OCI-LY1 (cell line): ENCODE results near the gene MYMX.

Experiments used
- H2AFZ ChIP-seq: fragments of 200-600 bp; sonication (generic), shearing (Covaris generic); 2 replicates; pipeline ENCODE4 v1.6.0; 2014; ENCODE audit warnings: antibody characterized with exemption, mild to moderate bottlenecking, low read length
- H3F3A ChIP-seq: fragments of 200-600 bp; sonication (generic), shearing (Covaris generic); 2 replicates; pipeline ENCODE4 v1.6.0; 2014; ENCODE audit warnings: mild to moderate bottlenecking, antibody characterized with exemption, low read length, moderate library complexity; ENCODE audit not compliant: insufficient read depth
- H3K27ac ChIP-seq: fragments of 200-600 bp; sonication (generic); 2 replicates; pipeline ENCODE4 v1.5.1; 2014; ENCODE audit warnings: low read length, mixed run types, mild to moderate bottlenecking, low read depth; ENCODE audit not compliant: poor library complexity, severe bottlenecking
- H3K27me3 ChIP-seq: fragments of 200-600 bp; sonication (generic); 2 replicates; pipeline ENCODE4 v1.6.0; 2014; ENCODE audit warnings: antibody characterized with exemption, mild to moderate bottlenecking, low read length, moderate library complexity; ENCODE audit not compliant: insufficient read depth
- H3K36me3 ChIP-seq: fragments of 200-600 bp; sonication (generic); 2 replicates; pipeline ENCODE4 v1.6.1; 2014; ENCODE audit warnings: mild to moderate bottlenecking, antibody characterized with exemption, low read length, moderate library complexity, mixed read lengths; ENCODE audit not compliant: insufficient read depth
- H3K4me1 ChIP-seq: fragments of 200-600 bp; sonication (generic); 2 replicates; pipeline ENCODE4 v1.5.1; 2014; ENCODE audit warnings: mild to moderate bottlenecking, low read length, moderate library complexity; ENCODE audit not compliant: insufficient read depth, severe bottlenecking
- H3K4me2 ChIP-seq: fragments of 200-600 bp; sonication (generic), shearing (Covaris generic); 2 replicates; pipeline ENCODE4 v1.6.1; 2014; ENCODE audit warnings: low read length
- H3K4me3 ChIP-seq: fragments of 200-600 bp; sonication (generic); 2 replicates; pipeline ENCODE4 v1.5.1; 2014; ENCODE audit warnings: low read length, low read depth, mild to moderate bottlenecking, mixed read lengths; ENCODE audit not compliant: poor library complexity, severe bottlenecking
- H3K79me2 ChIP-seq: fragments of 200-600 bp; shearing (Covaris generic); 2 replicates; pipeline ENCODE4 v1.6.1; 2016; ENCODE audit warnings: mixed run types, low read length, mixed read lengths; ENCODE audit not compliant: insufficient read depth
- H3K9ac ChIP-seq: fragments of 200-600 bp; sonication (generic), shearing (Covaris generic); 2 replicates; pipeline ENCODE4 v1.6.1; 2014; ENCODE audit warnings: mild to moderate bottlenecking, low read length, mixed read lengths
- H3K9me2 ChIP-seq: fragments of 200-600 bp; sonication (generic), shearing (Covaris generic); 2 replicates; pipeline ENCODE4 v1.6.1; 2014; ENCODE audit warnings: low read depth, mild to moderate bottlenecking, low read length, mixed read lengths
- H3K9me3 ChIP-seq: fragments of 200-600 bp; shearing (Covaris generic); 2 replicates; pipeline ENCODE4 v1.6.1; 2014; ENCODE audit warnings: low read length, mixed read lengths
- H4K20me1 ChIP-seq: fragments of 200-600 bp; sonication (generic), shearing (Covaris generic); 2 replicates; pipeline ENCODE4 v1.6.0; 2016; ENCODE audit warnings: mild to moderate bottlenecking, low read length; ENCODE audit not compliant: insufficient read depth
- EZH2 ChIP-seq: fragments of 200-600 bp; sonication (generic), shearing (Covaris generic); IDR thresholded peaks from 2 replicates; pipeline ENCODE4 v1.8.0; 2017; ENCODE audit warnings: borderline replicate concordance, mixed run types, mild to moderate bottlenecking, antibody characterized with exemption, low read length, moderate library complexity, mixed read lengths
- TF ChIP-seq, protein P1 (sequence below): fragments of 200-600 bp; sonication (generic), shearing (Covaris generic); IDR thresholded peaks from 2 replicates; pipeline ENCODE4 v1.5.1; 2017; ENCODE audit warnings: mild to moderate bottlenecking, antibody characterized with exemption, low read length, moderate library complexity, mixed read lengths

MYMX gene

DNA sequence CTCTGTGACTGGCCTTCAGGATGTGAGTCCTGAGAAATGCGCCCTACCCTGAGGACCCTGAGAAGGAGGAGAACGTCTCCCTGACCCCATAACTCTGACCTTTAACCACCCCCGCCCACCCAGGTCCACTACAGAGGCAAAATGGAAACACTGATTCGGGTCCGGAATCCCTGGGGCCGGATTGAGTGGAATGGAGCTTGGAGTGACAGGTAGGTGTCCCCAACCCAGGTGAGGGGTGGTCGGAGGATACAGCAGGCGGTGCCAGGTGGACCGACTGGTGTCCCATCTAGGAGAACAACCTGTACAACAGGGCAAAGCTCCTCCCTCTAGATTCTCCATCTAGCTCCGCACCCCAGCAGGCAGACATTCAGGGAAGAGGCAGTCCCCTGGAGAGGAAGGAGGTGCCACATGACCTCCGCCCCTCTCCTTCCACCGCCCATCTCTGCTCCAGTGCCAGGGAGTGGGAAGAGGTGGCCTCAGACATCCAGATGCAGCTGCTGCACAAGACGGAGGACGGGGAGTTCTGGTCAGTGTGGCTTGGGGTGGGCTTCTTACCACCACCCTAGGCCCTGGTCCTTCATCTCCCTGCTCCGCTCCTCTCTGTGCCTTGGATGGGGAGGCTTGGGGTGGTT is 40.5 kb upstream of the MYMX start:
- no peaks in the 10 kb centered on the region for H3K9me3 ChIP-seq
- TF ChIP-seq EZH2 = no peak
- TF ChIP-seq, protein P1, sequence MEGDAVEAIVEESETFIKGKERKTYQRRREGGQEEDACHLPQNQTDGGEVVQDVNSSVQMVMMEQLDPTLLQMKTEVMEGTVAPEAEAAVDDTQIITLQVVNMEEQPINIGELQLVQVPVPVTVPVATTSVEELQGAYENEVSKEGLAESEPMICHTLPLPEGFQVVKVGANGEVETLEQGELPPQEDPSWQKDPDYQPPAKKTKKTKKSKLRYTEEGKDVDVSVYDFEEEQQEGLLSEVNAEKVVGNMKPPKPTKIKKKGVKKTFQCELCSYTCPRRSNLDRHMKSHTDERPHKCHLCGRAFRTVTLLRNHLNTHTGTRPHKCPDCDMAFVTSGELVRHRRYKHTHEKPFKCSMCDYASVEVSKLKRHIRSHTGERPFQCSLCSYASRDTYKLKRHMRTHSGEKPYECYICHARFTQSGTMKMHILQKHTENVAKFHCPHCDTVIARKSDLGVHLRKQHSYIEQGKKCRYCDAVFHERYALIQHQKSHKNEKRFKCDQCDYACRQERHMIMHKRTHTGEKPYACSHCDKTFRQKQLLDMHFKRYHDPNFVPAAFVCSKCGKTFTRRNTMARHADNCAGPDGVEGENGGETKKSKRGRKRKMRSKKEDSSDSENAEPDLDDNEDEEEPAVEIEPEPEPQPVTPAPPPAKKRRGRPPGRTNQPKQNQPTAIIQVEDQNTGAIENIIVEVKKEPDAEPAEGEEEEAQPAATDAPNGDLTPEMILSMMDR = no peak
- no peak overlapping the region for H3K4me3 ChIP-seq
- H3K9ac ChIP-seq = no peak overlapping the region
- H3F3A ChIP-seq = no peaks in the 10 kb centered on the region
- H3K79me2 ChIP-seq = no peaks in the 10 kb centered on the region
- no peaks in the 10 kb centered on the region for H4K20me1 ChIP-seq
- no peak overlapping the region for H2AFZ ChIP-seq
- H3K27ac ChIP-seq = no peak overlapping the region
- no peak overlapping the region; the same call in 1 of the 2 replicates for H3K4me2 ChIP-seq
- H3K27me3 ChIP-seq = 0 out of 2 replicates have a peak, but pooled peaks cover 8% of the 10 kb centered on the region
- H3K9me2 ChIP-seq = no peaks in the 10 kb centered on the region
- H3K36me3 ChIP-seq = no peaks in the 10 kb centered on the region
- peaks cover 6% of the 10 kb centered on the region for H3K4me1 ChIP-seq

DNA sequence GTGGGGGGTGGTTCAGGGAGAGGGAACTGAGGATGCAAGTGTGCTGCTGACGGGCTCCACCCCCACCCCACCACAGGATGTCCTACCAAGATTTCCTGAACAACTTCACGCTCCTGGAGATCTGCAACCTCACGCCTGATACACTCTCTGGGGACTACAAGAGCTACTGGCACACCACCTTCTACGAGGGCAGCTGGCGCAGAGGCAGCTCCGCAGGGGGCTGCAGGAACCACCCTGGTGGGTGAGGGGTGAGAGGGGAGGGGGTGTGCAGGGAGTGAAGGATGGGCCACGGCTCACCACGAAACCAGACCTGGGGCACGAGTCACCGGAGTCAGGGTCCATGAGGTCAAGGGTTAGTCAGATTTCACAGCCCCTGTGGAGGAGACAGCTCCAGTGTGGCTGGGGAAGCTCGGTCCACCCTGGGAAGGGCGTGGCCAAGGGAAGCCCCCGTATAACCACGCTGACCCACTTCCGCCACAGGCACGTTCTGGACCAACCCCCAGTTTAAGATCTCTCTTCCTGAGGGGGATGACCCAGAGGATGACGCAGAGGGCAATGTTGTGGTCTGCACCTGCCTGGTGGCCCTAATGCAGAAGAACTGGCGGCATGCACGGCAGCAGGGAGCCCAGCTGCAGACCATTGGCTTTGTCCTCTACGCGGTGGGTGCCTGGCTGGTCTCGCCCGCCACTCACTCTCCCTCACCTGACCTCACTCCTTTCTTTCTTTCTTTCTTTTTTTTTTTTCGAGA is 39.8 kb upstream of the MYMX start:
- H3K36me3 ChIP-seq = no peaks in the 10 kb centered on the region
- H3K9ac ChIP-seq = no peak overlapping the region
- no peak overlapping the region for H2AFZ ChIP-seq
- H3F3A ChIP-seq = no peaks in the 10 kb centered on the region
- H4K20me1 ChIP-seq = no peaks in the 10 kb centered on the region
- H3K9me2 ChIP-seq = no peaks in the 10 kb centered on the region
- peaks cover 6% of the 10 kb centered on the region for H3K4me1 ChIP-seq
- no peak overlapping the region for H3K27ac ChIP-seq
- no peaks in the 10 kb centered on the region for H3K79me2 ChIP-seq
- H3K4me2 ChIP-seq = peak overlapping the region; percentile 35; the same call in 1 of the 2 replicates
- TF ChIP-seq EZH2 = no peak
- TF ChIP-seq, protein P1 = no peak
- no peaks in the 10 kb centered on the region for H3K9me3 ChIP-seq
- H3K4me3 ChIP-seq = peak overlapping the region; percentile 16
- 0 out of 2 replicates have a peak, but pooled peaks cover 8% of the 10 kb centered on the region for H3K27me3 ChIP-seq

DNA sequence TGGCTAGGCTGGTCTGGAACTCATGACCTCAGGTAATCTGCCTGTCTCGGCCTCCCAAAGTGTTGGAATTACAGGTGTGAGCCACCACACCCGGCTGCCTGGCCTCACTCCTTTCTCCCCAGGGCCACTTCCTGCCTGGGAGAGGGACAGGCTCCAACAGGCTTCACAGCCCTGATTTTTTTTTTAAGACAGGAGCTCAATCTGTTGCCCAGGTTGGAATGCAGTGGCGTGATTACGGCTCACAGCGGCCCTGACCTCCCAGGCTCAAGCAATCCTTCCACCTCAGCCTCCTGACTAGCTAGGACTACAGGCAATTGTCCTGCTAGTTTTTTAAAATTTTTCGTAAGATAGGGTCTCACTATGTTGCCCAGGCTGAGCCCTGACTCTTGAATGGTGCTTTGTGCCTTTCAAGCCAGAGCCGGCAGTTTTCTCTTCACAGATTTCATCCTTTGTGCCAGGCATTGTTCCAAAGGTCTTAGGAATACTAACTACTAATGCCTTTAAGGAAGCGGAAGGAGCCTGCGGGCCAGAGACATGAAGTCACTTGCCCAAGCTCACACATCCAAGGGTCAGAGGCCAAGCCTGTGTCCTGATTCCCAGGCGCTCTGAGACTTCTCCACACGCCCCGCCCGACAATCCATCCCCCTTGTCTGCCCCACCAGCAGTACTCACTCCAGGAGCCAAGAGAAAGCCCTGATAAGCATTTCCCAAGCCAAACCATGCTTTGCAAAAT is 38.9 kb upstream of the MYMX start:
- no peaks in the 10 kb centered on the region for H4K20me1 ChIP-seq
- 0 out of 2 replicates have a peak, but pooled peaks cover 9% of the 10 kb centered on the region for H3K27me3 ChIP-seq
- no peaks in the 10 kb centered on the region for H3F3A ChIP-seq
- H2AFZ ChIP-seq = no peak overlapping the region
- no peak overlapping the region for H3K27ac ChIP-seq
- H3K4me3 ChIP-seq = no peak overlapping the region
- H3K9ac ChIP-seq = no peak overlapping the region
- H3K4me1 ChIP-seq = peaks cover 6% of the 10 kb centered on the region
- no peaks in the 10 kb centered on the region for H3K79me2 ChIP-seq
- H3K36me3 ChIP-seq = no peaks in the 10 kb centered on the region
- H3K4me2 ChIP-seq = no peak overlapping the region
- no peaks in the 10 kb centered on the region for H3K9me2 ChIP-seq
- H3K9me3 ChIP-seq = no peaks in the 10 kb centered on the region
- TF ChIP-seq, protein P1 = no peak
- TF ChIP-seq EZH2 = no peak
